IMR-90 (cell line): Measurements from ENCODE around the gene SEPTIN2. TPM values are rescaled to one million over a fixed set of nuclear protein-coding genes. Genes with fewer than 3 reads are reported as not detected.

Source experiments
- ATAC-seq: fragments of 200-7000 bp; cut with Tn5 transposase; 2 replicates; pipeline ENCODE4 v1.9.1; 2020; ENCODE audit warnings: low read depth, mild to moderate bottlenecking, moderate library complexity
- BruUV-seq: library from RNA; stranded (reverse); fragments of 400-500 nt; replicated peaks from 2 replicates; lab custom pipeline; 2021; lab: Mats Ljungman, UMichigan
- CTCF ChIA-PET: fragments of 300-600 bp; formaldehyde crosslinking; extraction: SDS; loops from one replicate; lab custom pipeline; 2021; ENCODE audit warnings: antibody characterized with exemption; lab: Yijun Ruan, JAX
- POLR2A ChIA-PET: fragments of 300-600 bp; sonication (Branson Sonifier 250); formaldehyde crosslinking; loops from one replicate; lab custom pipeline; 2022; ENCODE audit warnings: antibody characterized with exemption; ENCODE audit not compliant: unreplicated experiment; lab: Charles Lee
- DNase-seq: peaks from one replicate; pipeline ENCODE4 v3.0.0; 2013
- H2AFZ ChIP-seq: replicated peaks from 2 replicates; pipeline ENCODE3; 2013; ENCODE audit warnings: low read length, mild to moderate bottlenecking; ENCODE audit not compliant: poor library complexity
- H2AK5ac ChIP-seq: 2 replicates; pipeline ENCODE4 v1.6.1; 2013; ENCODE audit warnings: low read depth, low read length, inconsistent platforms
- H2AK9ac ChIP-seq: replicated peaks from 2 replicates; pipeline ENCODE3; 2013; ENCODE audit warnings: mild to moderate bottlenecking, low read depth, low read length, moderate library complexity; ENCODE audit not compliant: poor library complexity
- H2BK120ac ChIP-seq: 2 replicates; pipeline ENCODE4 v1.6.1; 2013; ENCODE audit warnings: low read depth, low read length, inconsistent platforms
- H2BK15ac ChIP-seq: 3 replicates; pipeline ENCODE4 v1.6.1; 2013; ENCODE audit warnings: low read depth, low read length, inconsistent platforms
- H2BK20ac ChIP-seq: 2 replicates; pipeline ENCODE4 v1.6.1; 2013; ENCODE audit warnings: low read depth, mild to moderate bottlenecking, inconsistent platforms, low read length, moderate library complexity
- H2BK5ac ChIP-seq: 2 replicates; pipeline ENCODE4 v1.6.1; 2013; ENCODE audit warnings: mild to moderate bottlenecking, low read depth, low read length, inconsistent platforms; ENCODE audit not compliant: poor library complexity, severe bottlenecking
- H3K14ac ChIP-seq: replicated peaks from 2 replicates; pipeline ENCODE4 v1.6.1; 2013; ENCODE audit warnings: low read depth, low read length, inconsistent platforms
- H3K18ac ChIP-seq: 2 replicates; pipeline ENCODE4 v1.6.1; 2013; ENCODE audit warnings: low read depth, low read length, control low read depth
- H3K23ac ChIP-seq: 2 replicates; pipeline ENCODE4 v1.6.1; 2013; ENCODE audit warnings: low read depth, low read length, inconsistent platforms
- H3K27ac ChIP-seq: 2 replicates; pipeline ENCODE4 v1.5.1; 2013; ENCODE audit warnings: mild to moderate bottlenecking, control low read depth, low read length; ENCODE audit not compliant: insufficient read depth
- H3K27me3 ChIP-seq: 2 replicates; pipeline ENCODE4 v1.6.1; 2013; ENCODE audit warnings: low read length; ENCODE audit not compliant: control insufficient read depth, insufficient read depth
- H3K36me3 ChIP-seq: 2 replicates; pipeline ENCODE4 v1.6.1; 2013; ENCODE audit warnings: low read length, mixed read lengths; ENCODE audit not compliant: control insufficient read depth, insufficient read depth
- H3K4ac ChIP-seq: 2 replicates; pipeline ENCODE4 v1.6.1; 2013; ENCODE audit warnings: low read depth, low read length, inconsistent platforms
- H3K4me1 ChIP-seq: 2 replicates; pipeline ENCODE4 v1.6.1; 2013; ENCODE audit warnings: low read length, mixed read lengths; ENCODE audit not compliant: control insufficient read depth, insufficient read depth
- H3K4me2 ChIP-seq: 2 replicates; pipeline ENCODE4 v1.6.1; 2013; ENCODE audit warnings: low read depth, mild to moderate bottlenecking, control low read depth, low read length, moderate library complexity
- H3K4me3 ChIP-seq: 2 replicates; pipeline ENCODE4 v1.5.1; 2013; ENCODE audit warnings: low read depth, mild to moderate bottlenecking, control low read depth, low read length, moderate library complexity; ENCODE audit not compliant: insufficient read depth
- H3K56ac ChIP-seq: 2 replicates; pipeline ENCODE4 v1.6.1; 2013; ENCODE audit warnings: low read length, inconsistent platforms; ENCODE audit not compliant: insufficient read depth; ENCODE audit errors: extremely low read depth
- H3K79me1 ChIP-seq, 2 experiments: 2 replicates each; pipeline ENCODE4 v1.6.1; 2013; ENCODE audit warnings: low read length in 2 of 2, inconsistent platforms in 1 of 2, low read depth in 1 of 2
- H3K9ac ChIP-seq: 2 replicates; pipeline ENCODE4 v1.6.1; 2013; ENCODE audit warnings: low read depth, low read length, control low read depth
- H3K9me1 ChIP-seq: 2 replicates; pipeline ENCODE4 v1.6.1; 2013; ENCODE audit warnings: low read length, inconsistent platforms; ENCODE audit not compliant: insufficient read depth
- H3K9me3 ChIP-seq: 2 replicates; pipeline ENCODE4 v1.6.1; 2013; ENCODE audit warnings: low read length; ENCODE audit not compliant: control insufficient read depth, insufficient read depth
- H4K20me1 ChIP-seq: 2 replicates; pipeline ENCODE4 v1.6.1; 2013; ENCODE audit warnings: low read length, inconsistent platforms; ENCODE audit not compliant: insufficient read depth
- H4K5ac ChIP-seq: 2 replicates; pipeline ENCODE4 v1.6.1; 2013; ENCODE audit warnings: mild to moderate bottlenecking, low read depth, low read length, control low read depth
- H4K8ac ChIP-seq, 2 experiments: 2 replicates each; pipeline ENCODE4 v1.6.1; 2013; ENCODE audit warnings: low read depth in 2 of 2, low read length in 2 of 2, control low read depth in 1 of 2, inconsistent platforms in 1 of 2
- H4K91ac ChIP-seq: 2 replicates; pipeline ENCODE4 v1.6.1; 2013; ENCODE audit warnings: low read depth, low read length, inconsistent platforms; ENCODE audit not compliant: insufficient read depth
- BHLHE40 ChIP-seq: fragments of 150-350 bp; IDR thresholded peaks from 2 replicates; pipeline ENCODE4 v1.6.1; 2016; ENCODE audit warnings: mild to moderate bottlenecking, low read depth, low read length
- CEBPB ChIP-seq: IDR thresholded peaks from 2 replicates; pipeline ENCODE4 v1.6.1; 2012; ENCODE audit warnings: low read depth, low read length, improper control_type of control experiment
- CTCF ChIP-seq: conservative IDR thresholded peaks from 2 replicates; pipeline ENCODE4 v1.5.1; 2012; ENCODE audit warnings: mild to moderate bottlenecking, low read depth, low read length, improper control_type of control experiment
- FOS ChIP-seq: fragments of 150-350 bp; IDR thresholded peaks from 2 replicates; pipeline ENCODE4 v1.6.1; 2016; ENCODE audit warnings: low read depth, low read length
- MAFK ChIP-seq: IDR thresholded peaks from 2 replicates; pipeline ENCODE4 v1.6.1; 2012; ENCODE audit warnings: low read depth, low read length, improper control_type of control experiment
- NFE2L2 ChIP-seq: fragments of 150-350 bp; IDR thresholded peaks from 2 replicates; pipeline ENCODE4 v1.6.1; 2016; ENCODE audit warnings: low read depth, mild to moderate bottlenecking, low read length
- POLR2A ChIP-seq: IDR thresholded peaks from 2 replicates; pipeline ENCODE4 v1.6.1; 2012; ENCODE audit warnings: mild to moderate bottlenecking, low read depth, low read length
- RAD21 ChIP-seq: IDR thresholded peaks from 2 replicates; pipeline ENCODE4 v1.6.1; 2012; ENCODE audit warnings: low read length, improper control_type of control experiment
- USF2 ChIP-seq: fragments of 150-350 bp; IDR thresholded peaks from 2 replicates; pipeline ENCODE4 v1.6.1; 2017; ENCODE audit warnings: mild to moderate bottlenecking, antibody characterized with exemption, low read length, low read depth
- WGBS, 2 experiments: methylation state at CpG; one replicate each; pipeline versions ENCODE4 v1.1.5 to v1.1.7; 2013; ENCODE audit warnings: missing lambda C conversion rate in 2 of 2; ENCODE audit not compliant: insufficient read length in 1 of 2; ENCODE audit errors: extremely low coverage in 2 of 2; 5-methylcytosine and 5-hydroxymethylcytosine counted together
- dilution Hi-C: fragments of 300-500 bp; cut with HindIII; formaldehyde crosslinking; loops from one replicate; pipeline ENCODE4 v1.14.3; 2018; ENCODE audit warnings: low sequenced_read_pairs; ENCODE audit not compliant: unreplicated experiment
- in situ Hi-C: fragments of 300-500 bp; cut with MboI; formaldehyde crosslinking; loops from 3 replicates; pipeline ENCODE4 v1.14.3; 2019; ENCODE audit warnings: low sequenced_read_pairs, inconsistent platforms, mixed read lengths
- intact Hi-C: fragments of 100-400 bp; cut with micrococcal nuclease; formaldehyde crosslinking; loops from 2 replicates; pipeline ENCODE4 v1.10.0; 2022
- polyA plus RNA-seq, 3 experiments: library from polyadenylated mRNA; depleted of rRNA; stranded (reverse); fragments of >200 nt; gene quantifications; 2 replicates each; pipeline ENCODE4 v1.2.3, GENCODE V29; 2012; ENCODE audit warnings: low replicate concordance in 1 of 3
- total RNA-seq: library from RNA; depleted of rRNA; stranded (reverse); fragments of >200 nt; gene quantifications from 2 replicates; pipeline ENCODE4 v1.2.3, GENCODE V29; 2012

Gene SEPTIN2
- total and polyA plus RNA-seq, 2 of the 4 experiments (the other 2 are of a cell fraction), result 420 to 504 TPM

GRCh38 chr2:241357531-241357930 lies 41.8 kb downstream of the SEPTIN2 start:
- no peak overlapping the region for H3K4ac ChIP-seq
- no peaks in the 10 kb centered on the region for H3K9me3 ChIP-seq
- no peak overlapping the region for H3K56ac ChIP-seq
- H2BK20ac ChIP-seq, result no peak overlapping the region
- H3K18ac ChIP-seq, result no peak overlapping the region
- no peak overlapping the region for H4K5ac ChIP-seq
- no peak overlapping the region; the same call in 1 of the 2 replicates for H2AK5ac ChIP-seq
- H3K4me1 ChIP-seq, result peaks cover 8% of the 10 kb centered on the region
- intact Hi-C loops (loop anchor here (2.0 to 5.0 kb wide), 4 partner anchors 151 to 300 kb away; partner anchors contain the start of genes ATG4B, BOK, STK25 and THAP4), dilution Hi-C loops (no loop called here), in situ Hi-C loops (no loop called here)
- H2BK5ac ChIP-seq, result no peak overlapping the region
- H3K79me1 ChIP-seq, result peaks cover 26 to 49% of the 10 kb centered on the region in 2 experiments
- H3K23ac ChIP-seq, result peak overlapping the region; percentile 77; the same call in 1 of the 2 replicates
- peaks cover 18% of the 10 kb centered on the region for H3K9me1 ChIP-seq
- peak overlapping the region; percentile 10; the same call in 1 of the 2 replicates for H3K14ac ChIP-seq
- peak overlapping the region; percentile 96; the same call in 1 of the 2 replicates for H3K4me2 ChIP-seq
- peaks cover 13% of the 10 kb centered on the region for H3K36me3 ChIP-seq
- H3K27me3 ChIP-seq, result no peaks in the 10 kb centered on the region
- TF ChIP-seq POLR2A (no peak), MAFK (peak; percentile 98), RAD21 (no peak), NFE2L2 (no peak), BHLHE40 (no peak), CEBPB (no peak), FOS (no peak), CTCF (no peak), USF2 (no peak)
- ChIA-PET CTCF (no interaction called here), POLR2A (no interaction called here)
- no peak overlapping the region for H4K91ac ChIP-seq
- peaks cover 42% of the 10 kb centered on the region for H4K20me1 ChIP-seq
- H2AFZ ChIP-seq, result no peak overlapping the region
- WGBS, 2 experiments, result no CpG with 5 or more reads among the region's 3 CpGs
- H4K8ac ChIP-seq, result no peak overlapping the region
- DNase-seq (no peak), ATAC-seq (no peak)
- H2BK15ac ChIP-seq, result no peak overlapping the region
- no peak overlapping the region; the same call in 1 of the 2 replicates for H3K4me3 ChIP-seq
- no peak overlapping the region for H3K27ac ChIP-seq
- no peak overlapping the region for H2AK9ac ChIP-seq
- BruUV-seq, result no TSS peak
- peak overlapping the region; percentile 90; the same call in 1 of the 2 replicates for H3K9ac ChIP-seq
- no peak overlapping the region for H2BK120ac ChIP-seq
